HTERT RPE-1 (cell line): ENCODE results near the gene RTTN.
"Not testable (repeated sequence)": the region's sequence is repeated elsewhere in the genome, so short reads cannot be mapped to it uniquely, and the experiment has no call there.

Experiments
- in situ Hi-C: fragments of 300-500 bp; cut with MboI; formaldehyde crosslinking; loops from 4 replicates; pipeline ENCODE4 v1.14.3; 2020; ENCODE audit warnings: low sequenced_read_pairs

RTTN gene

GRCh38 chr18:70205421-70206397 is at the start of gene RTTN:
TSS of gene RTTN (minus strand) at chr18:70205687. CDS start at chr18:70205658, 29 bp downstream.
- in situ Hi-C loops: no loop called here

GRCh38 chr18:70250781-70251180 is 45.3 kb upstream of the RTTN start:
- in situ Hi-C loops: no loop called here

- in situ Hi-C loops: not testable (repeated sequence)
Measured at GRCh38 chr18:70249861-70250260, 44.4 kb upstream of the RTTN start.

GRCh38 chr18:70249118-70249517 is 43.6 kb upstream of the RTTN start:
- in situ Hi-C loops: no loop called here

- in situ Hi-C loops: no loop called here
Measured at GRCh38 chr18:70246061-70246466, 40.6 kb upstream of the RTTN start.

GRCh38 chr18:70243131-70243929 is 37.8 kb upstream of the RTTN start:
- in situ Hi-C loops: no loop called here

- in situ Hi-C loops: not testable (repeated sequence)
Measured at GRCh38 chr18:70236921-70237320, 31.4 kb upstream of the RTTN start.

- in situ Hi-C loops: no loop called here
Measured at GRCh38 chr18:70235478-70235877, 30.0 kb upstream of the RTTN start.

GRCh38 chr18:70234667-70235459 is 29.4 kb upstream of the RTTN start:
- in situ Hi-C loops: no loop called here

- in situ Hi-C loops: no loop called here
Measured at GRCh38 chr18:70233974-70234373, 28.5 kb upstream of the RTTN start.

GRCh38 chr18:70232261-70232660 is 26.8 kb upstream of the RTTN start:
- in situ Hi-C loops: no loop called here

- in situ Hi-C loops: no loop called here
Measured at GRCh38 chr18:70229639-70230038, 24.2 kb upstream of the RTTN start.

GRCh38 chr18:70228536-70228935 is 23.0 kb upstream of the RTTN start:
- in situ Hi-C loops: no loop called here

GRCh38 chr18:70227438-70227837 is 22.0 kb upstream of the RTTN start:
- in situ Hi-C loops: no loop called here

GRCh38 chr18:70221915-70222278 is 16.4 kb upstream of the RTTN start:
- in situ Hi-C loops: no loop called here

- in situ Hi-C loops: no loop called here
Measured at GRCh38 chr18:70221156-70221914, 15.8 kb upstream of the RTTN start.

GRCh38 chr18:70220628-70221027 is 15.1 kb upstream of the RTTN start:
- in situ Hi-C loops: no loop called here

- in situ Hi-C loops: no loop called here
Measured at GRCh38 chr18:70219688-70220087, 14.2 kb upstream of the RTTN start.

- in situ Hi-C loops: no loop called here
Measured at GRCh38 chr18:70216788-70217187, 11.3 kb upstream of the RTTN start.

GRCh38 chr18:70207181-70207580 is 1.7 kb upstream of the RTTN start:
- in situ Hi-C loops: no loop called here
